DND-41 (cell line): ENCODE measurements around the gene MTOR.

Experiments used
- ATAC-seq: fragments of 200-7000 bp; cut with Tn5 transposase; 3 replicates; pipeline ENCODE4 v1.9.1; 2021; ENCODE audit warnings: low read depth; ENCODE audit not compliant: insufficient read depth
- DNase-seq: peaks from one replicate; pipeline ENCODE4 v3.0.0-alpha.2; 2020
- H2AFZ ChIP-seq: 2 replicates; pipeline ENCODE4 v1.6.0; 2012; ENCODE audit warnings: low read depth, low read length
- H3K27ac ChIP-seq: 2 replicates; pipeline ENCODE4 v1.5.1; 2012; ENCODE audit warnings: low read length, inconsistent platforms
- H3K27me3 ChIP-seq: fragments of 200-600 bp; sonication (generic); 2 replicates; pipeline ENCODE4 v1.6.0; 2012; ENCODE audit warnings: low read length, mild to moderate bottlenecking, inconsistent platforms; ENCODE audit not compliant: insufficient read depth, poor library complexity
- H3K36me3 ChIP-seq: 2 replicates; pipeline ENCODE4 v1.5.1; 2012; ENCODE audit warnings: low read length, inconsistent platforms; ENCODE audit not compliant: insufficient read depth
- H3K4me1 ChIP-seq: 2 replicates; pipeline ENCODE4 v1.5.1; 2012; ENCODE audit warnings: mild to moderate bottlenecking, low read length; ENCODE audit not compliant: insufficient read depth
- H3K4me2 ChIP-seq: 2 replicates; pipeline ENCODE4 v1.6.0; 2012; ENCODE audit warnings: mild to moderate bottlenecking, moderate library complexity, low read length, inconsistent platforms; ENCODE audit not compliant: insufficient read depth
- H3K4me3 ChIP-seq, 2 experiments: fragments of 200-600 bp in 1 of 2; shearing (Covaris generic) in 1 of 2; 2 replicates each; pipeline ENCODE4 v1.5.1; 2012 to 2016; ENCODE audit warnings: inconsistent platforms in 2 of 2, low read length in 2 of 2, mild to moderate bottlenecking in 2 of 2, low read depth in 1 of 2, moderate library complexity in 1 of 2
- H3K79me2 ChIP-seq: 2 replicates; pipeline ENCODE4 v1.6.0; 2012; ENCODE audit warnings: low read length, inconsistent platforms; ENCODE audit not compliant: insufficient read depth
- H3K9ac ChIP-seq: 2 replicates; pipeline ENCODE4 v1.6.0; 2012; ENCODE audit warnings: low read depth, mild to moderate bottlenecking, inconsistent platforms, low read length, moderate library complexity
- H3K9me3 ChIP-seq: 2 replicates; pipeline ENCODE4 v1.5.1; 2012; ENCODE audit warnings: low read length, moderate library complexity, mild to moderate bottlenecking, inconsistent platforms; ENCODE audit not compliant: insufficient read depth, severe bottlenecking
- H4K20me1 ChIP-seq: 2 replicates; pipeline ENCODE4 v1.6.0; 2012; ENCODE audit warnings: low read length; ENCODE audit not compliant: insufficient read depth
- EZH2 ChIP-seq: IDR thresholded peaks from 3 replicates; pipeline ENCODE4 v1.6.1; 2012; ENCODE audit warnings: borderline replicate concordance, low read depth, mild to moderate bottlenecking, moderate library complexity, low read length, inconsistent platforms; ENCODE audit not compliant: severe bottlenecking
- TF ChIP-seq, protein P1 (sequence below): IDR thresholded peaks from 2 replicates; pipeline ENCODE4 v1.5.1; 2012; ENCODE audit warnings: borderline replicate concordance, low read length, moderate library complexity, mild to moderate bottlenecking; ENCODE audit not compliant: poor library complexity, severe bottlenecking; ENCODE audit errors: extremely low read depth

MTOR gene

DNA sequence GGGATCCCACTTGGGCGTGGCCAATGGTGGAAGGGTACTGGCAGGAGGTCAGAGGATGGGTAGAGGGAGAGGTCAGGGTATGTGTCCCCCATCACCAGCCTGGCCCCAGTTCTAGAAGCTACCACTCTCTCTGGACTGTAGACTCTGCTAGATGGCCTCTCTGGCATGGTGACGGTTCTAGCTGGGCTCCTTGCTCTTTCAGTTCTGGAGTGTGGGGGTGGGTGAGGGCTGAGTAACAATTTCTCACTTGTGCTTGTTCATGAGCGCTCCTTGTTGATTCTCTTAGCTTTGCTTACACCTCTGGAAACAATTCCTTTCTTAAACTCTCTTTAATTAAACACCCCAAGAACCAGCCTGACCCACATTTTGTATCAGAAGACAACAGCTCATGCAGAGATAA is 137.4 kb downstream of the MTOR start:
- Histone ChIP-seq H3K27ac (no peak overlapping the region), H3K4me3 (no peak overlapping the region), H3K4me2 (no peak overlapping the region), H3K79me2 (no peaks in the 10 kb centered on the region), H3K4me1 (no peaks in the 10 kb centered on the region), H3K36me3 (peaks cover 84% of the 10 kb centered on the region), H2AFZ (no peak overlapping the region), H3K27me3 (no peaks in the 10 kb centered on the region), H4K20me1 (no peaks in the 10 kb centered on the region), H3K9ac (no peak overlapping the region), H3K9me3 (no peaks in the 10 kb centered on the region)
- DNase-seq (no peak), ATAC-seq (no peak)
- TF ChIP-seq EZH2: no peak
- TF ChIP-seq, protein P1, sequence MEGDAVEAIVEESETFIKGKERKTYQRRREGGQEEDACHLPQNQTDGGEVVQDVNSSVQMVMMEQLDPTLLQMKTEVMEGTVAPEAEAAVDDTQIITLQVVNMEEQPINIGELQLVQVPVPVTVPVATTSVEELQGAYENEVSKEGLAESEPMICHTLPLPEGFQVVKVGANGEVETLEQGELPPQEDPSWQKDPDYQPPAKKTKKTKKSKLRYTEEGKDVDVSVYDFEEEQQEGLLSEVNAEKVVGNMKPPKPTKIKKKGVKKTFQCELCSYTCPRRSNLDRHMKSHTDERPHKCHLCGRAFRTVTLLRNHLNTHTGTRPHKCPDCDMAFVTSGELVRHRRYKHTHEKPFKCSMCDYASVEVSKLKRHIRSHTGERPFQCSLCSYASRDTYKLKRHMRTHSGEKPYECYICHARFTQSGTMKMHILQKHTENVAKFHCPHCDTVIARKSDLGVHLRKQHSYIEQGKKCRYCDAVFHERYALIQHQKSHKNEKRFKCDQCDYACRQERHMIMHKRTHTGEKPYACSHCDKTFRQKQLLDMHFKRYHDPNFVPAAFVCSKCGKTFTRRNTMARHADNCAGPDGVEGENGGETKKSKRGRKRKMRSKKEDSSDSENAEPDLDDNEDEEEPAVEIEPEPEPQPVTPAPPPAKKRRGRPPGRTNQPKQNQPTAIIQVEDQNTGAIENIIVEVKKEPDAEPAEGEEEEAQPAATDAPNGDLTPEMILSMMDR: no peak

DNA sequence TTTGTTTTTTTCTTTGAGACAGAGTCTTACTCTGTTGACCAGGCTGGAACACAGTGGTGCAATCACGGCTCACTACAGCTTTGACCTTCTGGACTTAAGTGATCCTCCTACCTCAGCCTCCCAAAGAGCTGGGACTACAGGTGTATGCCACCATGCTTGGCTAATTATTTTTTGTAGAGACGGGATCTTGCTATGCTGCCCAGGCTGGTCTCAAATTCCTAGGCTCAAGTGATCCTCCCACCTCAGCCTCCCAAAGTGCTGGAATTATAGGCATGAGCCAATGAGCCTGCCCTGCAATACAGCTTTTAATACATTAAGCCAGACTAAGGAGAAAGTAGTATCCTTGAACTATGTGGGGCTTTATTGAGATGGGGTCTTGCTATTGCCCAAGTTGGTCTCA is 146.0 kb downstream of the MTOR start:
- no peaks in the 10 kb centered on the region for H4K20me1 ChIP-seq
- no peak overlapping the region for H3K4me2 ChIP-seq
- ATAC-seq (no peak), DNase-seq (no peak)
- no peaks in the 10 kb centered on the region for H3K79me2 ChIP-seq
- H3K9ac ChIP-seq: no peak overlapping the region
- no peak for TF ChIP-seq EZH2
- TF ChIP-seq, protein P1: no peak
- H3K4me3 ChIP-seq: no peak overlapping the region
- H3K27me3 ChIP-seq: no peaks in the 10 kb centered on the region
- H2AFZ ChIP-seq: no peak overlapping the region
- no peaks in the 10 kb centered on the region for H3K9me3 ChIP-seq
- peaks cover 74% of the 10 kb centered on the region for H3K36me3 ChIP-seq
- no peak overlapping the region for H3K27ac ChIP-seq
- H3K4me1 ChIP-seq: no peaks in the 10 kb centered on the region

DNA sequence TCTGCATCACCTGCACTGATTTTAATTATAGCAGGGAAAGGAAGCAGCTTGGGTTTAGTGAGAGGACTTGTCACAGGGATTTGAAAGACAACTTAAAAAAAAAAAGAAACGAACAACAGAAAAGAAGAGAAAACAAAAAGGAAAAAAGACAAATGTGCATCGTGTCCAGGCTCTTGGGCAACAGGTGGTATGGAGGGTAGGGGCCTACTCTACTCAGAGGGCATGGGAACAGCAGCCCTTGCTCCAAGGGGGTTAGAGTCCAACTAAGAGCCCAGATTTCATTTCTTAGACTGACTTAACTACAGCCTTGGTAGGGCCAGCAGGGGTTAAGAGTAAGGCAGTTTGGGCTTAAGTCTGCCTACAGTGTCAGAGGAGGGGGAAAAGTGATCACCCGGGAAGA is 147.4 kb downstream of the MTOR start:
- H3K4me3 ChIP-seq: no peak overlapping the region
- H2AFZ ChIP-seq: no peak overlapping the region
- ATAC-seq: no peak
- TF ChIP-seq EZH2: no peak
- TF ChIP-seq, protein P1: no peak
- no peaks in the 10 kb centered on the region for H3K9me3 ChIP-seq
- H3K27ac ChIP-seq: no peak overlapping the region
- DNase-seq: no peak
- H4K20me1 ChIP-seq: no peaks in the 10 kb centered on the region
- no peak overlapping the region for H3K9ac ChIP-seq
- H3K27me3 ChIP-seq: no peaks in the 10 kb centered on the region
- H3K4me2 ChIP-seq: no peak overlapping the region
- no peaks in the 10 kb centered on the region for H3K79me2 ChIP-seq
- H3K4me1 ChIP-seq: no peaks in the 10 kb centered on the region
- peaks cover 75% of the 10 kb centered on the region for H3K36me3 ChIP-seq

DNA sequence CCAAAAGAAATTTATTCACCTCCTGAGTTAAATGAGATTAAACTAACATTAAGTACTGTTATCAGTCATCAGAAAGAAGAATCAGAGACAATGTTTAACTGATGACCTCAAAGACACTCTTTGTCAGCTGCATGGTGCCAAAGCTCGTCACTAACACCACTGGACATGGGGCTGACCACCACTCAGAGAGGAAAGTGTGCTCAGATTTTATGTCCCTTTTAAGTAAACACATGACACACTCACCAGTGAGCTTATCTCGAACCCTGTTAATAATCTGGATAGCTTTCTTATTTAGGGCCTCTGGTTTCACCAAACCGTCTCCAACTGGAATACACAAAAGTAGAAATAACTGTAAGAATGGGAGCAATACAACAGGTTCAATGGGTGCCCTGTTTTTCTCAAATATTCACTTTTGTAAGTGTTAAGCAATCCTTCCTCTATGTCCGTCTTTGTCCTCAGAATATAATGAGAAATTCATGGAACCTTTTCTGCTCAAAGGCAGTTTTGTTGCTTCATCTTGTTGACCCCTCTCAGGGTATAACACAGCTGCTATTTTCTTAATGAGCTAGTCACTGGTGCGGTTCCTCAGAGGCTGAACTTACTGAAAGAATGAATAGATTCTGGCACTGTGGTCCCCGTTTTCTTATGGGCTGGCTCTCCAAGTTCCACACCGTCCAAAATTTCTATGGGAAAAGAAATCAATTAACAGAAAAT is 153.1 kb downstream of the MTOR start:
- Histone ChIP-seq H2AFZ (no peak overlapping the region), H3K79me2 (no peaks in the 10 kb centered on the region), H3K4me3 (no peak overlapping the region), H3K4me2 (no peak overlapping the region), H3K4me1 (no peaks in the 10 kb centered on the region), H3K27ac (no peak overlapping the region), H3K9me3 (no peaks in the 10 kb centered on the region), H3K27me3 (no peaks in the 10 kb centered on the region), H3K36me3 (peaks cover 73% of the 10 kb centered on the region), H4K20me1 (no peaks in the 10 kb centered on the region), H3K9ac (no peak overlapping the region)
- no peak for TF ChIP-seq EZH2
- TF ChIP-seq, protein P1: no peak
- DNase-seq (no peak), ATAC-seq (no peak)
